Esophagus muscularis mucosa (tissue), 3 donors: ENCODE measurements around the gene DAO.

Experiments used
- POLR2A ChIP-seq: fragments of 450-650 bp; IDR thresholded peaks from one replicate; pipeline ENCODE4 v1.6.1; 2017; ENCODE audit warnings: antibody characterized with exemption, moderate library complexity, mild to moderate bottlenecking, low read depth
- POLR2AphosphoS5 ChIP-seq, 2 donors: sonication (generic); formaldehyde crosslinking; IDR thresholded peaks; one replicate each; pipeline ENCODE4 v1.6.1; 2017; ENCODE audit warnings: antibody characterized with exemption in 2 of 2
- TF ChIP-seq, protein P1 (sequence below), 3 experiments: fragments of 200-600 bp in 2 of 3; fragments of 450-650 bp in 1 of 3; sonication (generic) in 2 of 3; IDR thresholded peaks; one replicate each; pipeline ENCODE4 v1.5.1; 2017 to 2019; ENCODE audit warnings: antibody characterized with exemption in 3 of 3, mild to moderate bottlenecking in 2 of 3, moderate library complexity in 1 of 3

DNA sequence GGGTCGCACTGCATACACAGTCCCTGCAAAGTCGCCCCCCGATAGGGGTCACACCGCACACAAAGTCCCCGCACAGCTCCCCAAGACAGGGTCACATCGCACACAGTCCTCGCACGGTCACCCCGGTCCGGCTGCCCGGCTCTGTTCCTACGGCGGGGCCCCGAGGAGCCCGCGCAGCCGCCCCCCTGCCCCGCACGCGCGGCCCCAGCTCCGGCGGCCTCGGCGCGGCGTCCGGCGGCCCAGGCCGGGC lies 22.8 kb upstream of the DAO start:
- TF ChIP-seq, protein P1, sequence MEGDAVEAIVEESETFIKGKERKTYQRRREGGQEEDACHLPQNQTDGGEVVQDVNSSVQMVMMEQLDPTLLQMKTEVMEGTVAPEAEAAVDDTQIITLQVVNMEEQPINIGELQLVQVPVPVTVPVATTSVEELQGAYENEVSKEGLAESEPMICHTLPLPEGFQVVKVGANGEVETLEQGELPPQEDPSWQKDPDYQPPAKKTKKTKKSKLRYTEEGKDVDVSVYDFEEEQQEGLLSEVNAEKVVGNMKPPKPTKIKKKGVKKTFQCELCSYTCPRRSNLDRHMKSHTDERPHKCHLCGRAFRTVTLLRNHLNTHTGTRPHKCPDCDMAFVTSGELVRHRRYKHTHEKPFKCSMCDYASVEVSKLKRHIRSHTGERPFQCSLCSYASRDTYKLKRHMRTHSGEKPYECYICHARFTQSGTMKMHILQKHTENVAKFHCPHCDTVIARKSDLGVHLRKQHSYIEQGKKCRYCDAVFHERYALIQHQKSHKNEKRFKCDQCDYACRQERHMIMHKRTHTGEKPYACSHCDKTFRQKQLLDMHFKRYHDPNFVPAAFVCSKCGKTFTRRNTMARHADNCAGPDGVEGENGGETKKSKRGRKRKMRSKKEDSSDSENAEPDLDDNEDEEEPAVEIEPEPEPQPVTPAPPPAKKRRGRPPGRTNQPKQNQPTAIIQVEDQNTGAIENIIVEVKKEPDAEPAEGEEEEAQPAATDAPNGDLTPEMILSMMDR (IDR thresholded peaks at IDR 0.05): no peak
- TF ChIP-seq POLR2A: no peak
- TF ChIP-seq POLR2AphosphoS5 (IDR thresholded peaks at IDR 0.05): no peak
